Muscle of back (tissue), 11 donors: ENCODE measurements around the gene HBM. TPM values are rescaled to one million over a fixed set of nuclear protein-coding genes. Genes with fewer than 3 reads are reported as not detected.
A peak's percentile ranks its signal among the peaks of the same experiment; 100 is the strongest.
"Not testable (repeated sequence)": the region's sequence is repeated elsewhere in the genome, so short reads cannot be mapped to it uniquely, and the experiment has no call there.

Experiments used
- DNase-seq, 3 donors: peaks; one replicate each; pipeline versions ENCODE4 v3.0.0 to v3.0.0-alpha.2; 2013
- polyA plus RNA-seq, 10 donors: library from polyadenylated mRNA; unstranded; fragments of 120-200 nt; gene quantifications; one replicate each; pipeline ENCODE4 v1.2.1, GENCODE V29; 2013; ENCODE audit not compliant: insufficient read length in 10 of 10

The HBM gene
- polyA plus RNA-seq, 10 donors, result 2.6 to 40.3 (median 11.9) TPM

- DNase-seq, result no peak
Observed at GRCh38 chr16:143047-143446, 22.7 kb upstream of the HBM start.

GRCh38 chr16:143456-143855, 22.3 kb upstream of the HBM start:
- DNase-seq, result no peak

GRCh38 chr16:144797-145252, 21.0 kb upstream of the HBM start:
- DNase-seq, result no peak

GRCh38 chr16:146646-147045, 19.1 kb upstream of the HBM start:
- no peak for DNase-seq

GRCh38 chr16:149024-149660, 16.6 kb upstream of the HBM start:
- DNase-seq, result no peak

- no peak for DNase-seq
Observed at GRCh38 chr16:152141-153128, 13.3 kb upstream of the HBM start, which contains the start of gene HBZ. Gene HBZ, plus strand, starts transcription at chr16:152644. Its CDS starts 266 bp downstream, at chr16:152910.

GRCh38 chr16:153129-153521, 12.7 kb upstream of the HBM start:
- not testable (repeated sequence) for DNase-seq

- not testable (repeated sequence) for DNase-seq
Observed at GRCh38 chr16:153550-154216, 12.1 kb upstream of the HBM start.

- DNase-seq, result peak in 2 of 3 donors; percentile 38 to 82
Observed at GRCh38 chr16:154217-155030, 11.4 kb upstream of the HBM start.

- no peak for DNase-seq
Observed at GRCh38 chr16:155031-155398, 10.8 kb upstream of the HBM start.

GRCh38 chr16:159136-159849, 6.5 kb upstream of the HBM start:
- no peak for DNase-seq

- not testable (repeated sequence) for DNase-seq
Observed at GRCh38 chr16:160242-160641, 5.5 kb upstream of the HBM start.

GRCh38 chr16:160691-161190, 5.0 kb upstream of the HBM start:
- no peak for DNase-seq

- DNase-seq, result no peak
Observed at GRCh38 chr16:162271-162991, 3.3 kb upstream of the HBM start.

GRCh38 chr16:163139-163538, 2.6 kb upstream of the HBM start:
- DNase-seq, result not testable (repeated sequence)

GRCh38 chr16:163696-164095, 2.1 kb upstream of the HBM start:
- not testable (repeated sequence) for DNase-seq

- not testable (repeated sequence) for DNase-seq
Observed at GRCh38 chr16:164134-164823, 1.5 kb upstream of the HBM start.

GRCh38 chr16:164827-165538, 795 bp upstream of the HBM start:
- no peak for DNase-seq
